Tongue (tissue), 2 donors: Measurements from ENCODE around the gene OLIG2. TPM values are rescaled to one million over a fixed set of nuclear protein-coding genes. Genes with fewer than 3 reads are reported as not detected.

Experiments
- DNase-seq: peaks from one replicate; pipeline ENCODE4 v3.0.0-alpha.2; 2015
- total RNA-seq: library from RNA; depleted of rRNA; stranded (reverse); fragments of >200 nt; gene quantifications from one replicate; pipeline ENCODE4 v1.2.3, GENCODE V29; 2014

OLIG2 gene
- total RNA-seq, result not detected

- DNase-seq, result peak; percentile 32
Observed at GRCh38 chr21:33025489-33026442, at the start of gene OLIG2. TSS of gene OLIG2 (plus strand) at chr21:33025935. CDS start at chr21:33026863, 928 bp downstream.

DNA sequence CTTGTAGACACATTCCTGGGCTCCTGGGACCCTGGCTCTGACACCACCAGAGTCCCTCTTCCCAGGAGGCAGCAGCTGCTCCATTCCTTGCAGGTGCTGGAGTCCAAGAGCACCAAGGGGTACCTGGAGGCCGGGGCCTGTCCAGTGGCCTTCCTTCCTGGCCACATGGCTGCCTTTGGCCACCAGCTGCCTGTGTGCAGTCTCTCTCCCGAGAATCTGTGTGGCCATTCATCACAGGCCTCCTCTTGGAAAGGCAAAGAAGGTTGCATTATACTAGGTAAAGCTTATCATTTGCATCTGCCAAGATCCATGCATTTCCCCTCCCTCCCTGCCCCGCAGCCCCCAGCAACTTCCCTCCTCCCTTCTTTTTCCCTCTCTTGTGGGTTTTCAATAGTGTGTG is 48.9 kb upstream of the OLIG2 start:
- DNase-seq, result no peak

GRCh38 chr21:32977216-32977615 is 48.5 kb upstream of the OLIG2 start:
- peak; percentile 6 for DNase-seq

- no peak for DNase-seq
Observed at GRCh38 chr21:32978331-32979270, 47.1 kb upstream of the OLIG2 start.

GRCh38 chr21:32979598-32980268 is 46.0 kb upstream of the OLIG2 start:
- no peak for DNase-seq

GRCh38 chr21:32981096-32981495 is 44.6 kb upstream of the OLIG2 start:
- DNase-seq, result no peak

DNA sequence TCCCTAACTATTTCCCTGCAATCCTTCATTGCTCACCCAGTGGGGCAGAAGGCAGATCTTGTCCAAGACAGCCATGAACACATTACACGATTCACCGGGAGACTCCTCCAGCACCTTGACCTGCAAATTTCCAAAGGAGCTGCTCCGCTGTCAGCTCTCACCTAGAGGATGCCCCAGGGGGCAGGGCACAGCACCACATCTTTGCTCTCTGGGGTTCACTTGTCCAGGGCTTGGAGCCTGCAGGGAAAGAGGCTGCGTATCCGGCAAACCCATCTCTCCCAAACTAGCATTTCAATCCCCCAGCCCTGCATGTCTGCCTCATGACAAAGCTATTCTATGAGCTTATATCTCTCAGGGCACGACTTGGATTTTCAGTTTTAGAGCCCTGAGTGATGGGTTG is 35.1 kb upstream of the OLIG2 start:
- no peak for DNase-seq

DNA sequence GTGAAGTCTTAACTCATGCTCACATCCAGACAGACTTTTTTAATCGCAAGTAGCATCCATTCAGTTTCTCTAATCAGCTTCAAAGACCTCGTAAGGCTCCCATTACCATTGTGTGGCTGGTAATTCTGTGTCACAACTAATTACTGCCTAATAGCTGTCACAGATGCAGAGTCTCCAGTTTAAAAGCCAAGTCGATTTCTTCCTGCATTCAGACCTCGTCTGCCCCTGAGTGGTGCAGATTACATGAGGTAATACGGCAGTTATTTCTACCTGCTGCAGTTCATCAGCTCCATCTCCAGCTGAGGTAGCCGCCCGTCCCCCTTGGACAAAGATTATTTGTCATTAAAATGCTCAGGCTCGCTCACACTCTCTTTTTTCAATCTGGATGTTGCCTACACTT is 34.4 kb upstream of the OLIG2 start:
- DNase-seq, result no peak

- DNase-seq, result no peak
Observed at GRCh38 chr21:32993894-32994293, 31.8 kb upstream of the OLIG2 start.

DNA sequence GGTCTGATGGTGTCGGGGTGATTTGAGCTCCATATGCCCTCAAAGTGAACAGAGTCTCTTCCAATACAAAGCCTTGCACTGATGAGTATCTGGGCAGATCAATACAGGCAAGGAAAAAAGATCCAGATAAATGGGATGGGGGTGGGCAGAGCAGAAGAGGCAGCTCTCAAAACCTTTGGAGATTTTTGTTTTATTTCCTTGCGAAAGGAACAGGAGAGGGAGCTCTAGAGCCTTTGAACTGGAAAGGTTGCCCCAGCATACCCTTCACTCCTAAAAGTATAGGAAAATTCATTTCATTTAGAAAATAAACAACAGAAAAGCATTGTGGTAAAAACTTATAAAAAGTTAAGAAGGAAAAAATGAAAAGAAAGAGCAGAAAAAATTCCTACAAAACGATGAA is 31.4 kb upstream of the OLIG2 start:
- peak; percentile 4 for DNase-seq

- no peak for DNase-seq
Observed at GRCh38 chr21:33007747-33008146, 18.0 kb upstream of the OLIG2 start.

DNA sequence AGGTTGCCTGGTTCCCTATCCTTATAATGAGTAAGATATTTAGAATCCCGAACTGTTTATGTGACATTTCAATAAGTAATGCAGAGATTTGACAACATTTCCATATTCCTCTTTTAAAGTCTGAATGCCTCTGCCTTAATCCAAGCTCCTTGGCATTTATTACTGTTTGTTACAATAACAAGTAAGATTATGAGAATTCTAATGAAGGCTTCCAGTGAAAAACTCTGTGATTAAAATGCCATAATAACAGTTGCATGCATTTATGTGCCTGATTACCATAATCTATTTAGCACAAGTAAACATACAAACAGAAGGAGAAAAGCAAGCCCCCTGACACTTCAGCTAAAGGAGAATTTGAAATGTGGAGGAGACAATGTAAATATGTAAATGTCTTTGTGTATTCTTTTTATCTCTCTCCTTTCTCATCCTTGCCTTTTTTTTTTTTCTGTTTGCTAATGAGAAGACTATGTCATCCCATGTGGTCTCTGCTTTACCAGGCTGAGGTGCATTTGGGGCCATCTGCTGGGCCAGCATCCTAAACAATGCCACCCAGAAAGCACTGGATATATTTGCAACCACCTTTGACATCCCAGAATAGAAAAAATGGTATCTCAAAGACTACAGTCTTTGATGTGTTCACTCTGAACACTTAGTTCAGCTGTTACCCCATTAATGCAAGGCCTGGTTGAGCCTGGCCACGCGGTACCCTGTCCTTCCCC is 17.2 kb upstream of the OLIG2 start:
- no peak for DNase-seq

DNA sequence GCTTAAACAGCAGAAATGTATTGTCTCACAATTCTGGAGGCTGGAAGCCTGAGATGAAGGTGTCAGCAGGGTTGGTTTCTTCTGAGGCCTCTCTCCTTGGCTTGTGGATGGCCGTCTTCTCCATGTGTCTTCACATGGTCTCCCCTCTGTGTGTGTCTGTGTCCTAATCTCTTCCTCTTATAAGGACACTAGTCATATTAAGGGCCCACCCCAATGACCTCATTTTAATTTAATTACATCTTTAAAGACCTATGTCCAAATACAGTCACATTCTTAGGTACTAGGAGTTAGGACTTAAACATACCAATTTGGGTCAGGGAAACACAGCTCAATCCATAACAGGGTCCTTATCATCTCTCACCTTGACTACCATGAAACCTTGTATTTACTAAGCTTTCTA is 14.8 kb upstream of the OLIG2 start:
- DNase-seq, result no peak

- no peak for DNase-seq
Observed at GRCh38 chr21:33011462-33011861, 14.3 kb upstream of the OLIG2 start.

- no peak for DNase-seq
Observed at GRCh38 chr21:33013626-33014025, 12.1 kb upstream of the OLIG2 start.

- DNase-seq, result no peak
Observed at GRCh38 chr21:33014331-33014730, 11.4 kb upstream of the OLIG2 start.

DNA sequence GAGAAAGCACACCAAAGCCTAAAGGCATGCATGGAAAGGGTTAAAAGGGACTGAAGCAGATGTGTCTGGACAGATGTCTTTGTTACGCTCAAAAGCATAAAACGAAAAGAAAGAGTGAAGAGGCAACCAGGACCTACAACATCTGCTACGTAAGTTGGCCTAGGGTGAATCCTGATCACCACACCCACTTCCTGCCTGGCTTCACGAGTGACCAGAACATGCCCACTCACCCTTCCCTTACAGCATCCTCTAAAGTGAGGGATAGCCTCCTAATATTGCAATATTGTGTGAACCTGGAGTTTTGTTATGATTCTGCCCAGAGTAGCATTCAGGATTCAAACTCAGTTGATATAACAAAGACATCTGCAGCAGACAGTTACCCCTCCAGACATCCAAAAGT is 10.6 kb upstream of the OLIG2 start:
- no peak for DNase-seq

GRCh38 chr21:33015756-33016155 is 10.0 kb upstream of the OLIG2 start:
- no peak for DNase-seq

DNA sequence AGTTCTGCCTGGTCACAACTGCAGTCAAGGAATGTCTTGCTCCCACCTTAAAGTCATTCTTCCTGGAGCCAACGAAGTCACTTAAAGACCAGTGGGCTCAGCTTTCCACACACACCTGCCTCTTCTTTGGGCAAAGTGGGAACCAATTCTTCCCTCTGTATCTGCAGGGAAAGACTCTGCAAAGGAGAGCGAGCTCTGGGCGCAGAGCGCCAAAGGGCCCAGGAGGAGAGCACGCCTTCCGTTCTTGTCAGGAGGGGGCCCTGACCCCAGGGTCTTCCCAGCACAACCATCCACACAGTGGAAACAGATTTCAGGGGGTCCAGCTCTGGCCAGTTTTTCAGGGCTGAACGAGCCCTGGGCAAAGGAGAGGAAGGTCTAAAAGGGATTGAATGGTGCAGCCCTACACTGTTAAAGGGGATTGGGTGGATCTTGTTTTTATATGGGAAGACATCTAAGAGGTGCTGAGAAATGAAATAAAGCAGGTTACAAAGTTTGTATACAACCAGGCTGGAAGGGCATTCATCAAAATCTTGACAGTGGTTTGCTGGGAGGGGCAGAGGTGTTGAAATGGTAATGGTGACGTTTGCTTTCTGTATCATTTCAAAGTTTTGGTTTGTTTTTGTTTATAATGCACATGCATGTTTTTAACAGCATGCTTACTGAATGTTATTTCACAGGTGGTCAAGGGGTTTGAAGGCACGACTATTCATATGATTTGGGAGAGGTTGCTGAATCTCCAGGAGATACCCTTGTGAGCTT is 6.8 kb upstream of the OLIG2 start:
- DNase-seq, result no peak

GRCh38 chr21:33019516-33019884 is 6.2 kb upstream of the OLIG2 start:
- DNase-seq, result no peak
